ENCODE results near the gene ENO1. TPM values are rescaled to one million over a fixed set of nuclear protein-coding genes. Genes with fewer than 3 reads are reported as not detected.
A peak's percentile ranks its signal among the peaks of the same experiment; 100 is the strongest.

ENO1 gene
- total and polyA plus RNA-seq, 2 experiments from 2014 or later: 3,076 to 4,945 TPM

GRCh38 chr1:8910331-8910730, 31.8 kb upstream of the ENO1 start:
- H3K36me3 ChIP-seq: no peaks in the 10 kb centered on the region
- no peak overlapping the region for H3K27ac ChIP-seq
- no peaks in the 10 kb centered on the region for H3K4me1 ChIP-seq (ENCODE audit: low read depth)
- H3K9me3 ChIP-seq (ENCODE audit: low read depth): no peaks in the 10 kb centered on the region
- DNase-seq (ENCODE audit: low read depth in 1 of 2, low spot score in 1 of 2): no peak
- no peaks in the 10 kb centered on the region for H3K27me3 ChIP-seq
- no peak overlapping the region for H3K4me3 ChIP-seq
- TF ChIP-seq CTCF (IDR thresholded peaks at IDR 0.05; ENCODE audit: low read depth, low read length): no peak

- H3K4me3 ChIP-seq: no peak overlapping the region
- H3K27me3 ChIP-seq: no peaks in the 10 kb centered on the region
- H3K36me3 ChIP-seq: no peaks in the 10 kb centered on the region
- H3K27ac ChIP-seq: no peak overlapping the region
- H3K9me3 ChIP-seq (ENCODE audit: low read depth): no peaks in the 10 kb centered on the region
- DNase-seq (ENCODE audit: low read depth in 1 of 2, low spot score in 1 of 2): peak in 1 of 2 donors; percentile 26
- no peaks in the 10 kb centered on the region for H3K4me1 ChIP-seq (ENCODE audit: low read depth)
- TF ChIP-seq CTCF (IDR thresholded peaks at IDR 0.05; ENCODE audit: low read depth, low read length): no peak
Measured at GRCh38 chr1:8908388-8909151, 30.1 kb upstream of the ENO1 start.

GRCh38 chr1:8905582-8906191, 27.2 kb upstream of the ENO1 start:
- H3K4me1 ChIP-seq (ENCODE audit: low read depth): no peaks in the 10 kb centered on the region
- peak in 1 of 2 donors; percentile 54 for DNase-seq (ENCODE audit: low read depth in 1 of 2, low spot score in 1 of 2)
- no peak overlapping the region for H3K4me3 ChIP-seq
- no peaks in the 10 kb centered on the region for H3K27me3 ChIP-seq
- H3K9me3 ChIP-seq (ENCODE audit: low read depth): no peaks in the 10 kb centered on the region
- no peak overlapping the region for H3K27ac ChIP-seq
- TF ChIP-seq CTCF (IDR thresholded peaks at IDR 0.05; ENCODE audit: low read depth, low read length): no peak
- H3K36me3 ChIP-seq: no peaks in the 10 kb centered on the region

GRCh38 chr1:8903908-8904650, 25.6 kb upstream of the ENO1 start:
- H3K27ac ChIP-seq: no peak overlapping the region
- no peaks in the 10 kb centered on the region for H3K36me3 ChIP-seq
- no peaks in the 10 kb centered on the region for H3K4me1 ChIP-seq (ENCODE audit: low read depth)
- no peak overlapping the region for H3K4me3 ChIP-seq
- no peak for TF ChIP-seq CTCF (IDR thresholded peaks at IDR 0.05; ENCODE audit: low read depth, low read length)
- H3K9me3 ChIP-seq (ENCODE audit: low read depth): no peaks in the 10 kb centered on the region
- H3K27me3 ChIP-seq: no peaks in the 10 kb centered on the region
- peak in 1 of 2 donors; percentile 96 for DNase-seq (ENCODE audit: low read depth in 1 of 2, low spot score in 1 of 2)

- H3K27ac ChIP-seq: no peak overlapping the region
- H3K36me3 ChIP-seq: no peaks in the 10 kb centered on the region
- TF ChIP-seq CTCF (IDR thresholded peaks at IDR 0.05; ENCODE audit: low read depth, low read length): no peak
- no peaks in the 10 kb centered on the region for H3K27me3 ChIP-seq
- DNase-seq (ENCODE audit: low read depth in 1 of 2, low spot score in 1 of 2): no peak
- H3K4me3 ChIP-seq: no peak overlapping the region
- no peaks in the 10 kb centered on the region for H3K4me1 ChIP-seq (ENCODE audit: low read depth)
- H3K9me3 ChIP-seq (ENCODE audit: low read depth): no peaks in the 10 kb centered on the region
Measured at GRCh38 chr1:8903410-8903809, 24.9 kb upstream of the ENO1 start.
